HL-60 (cell line): ENCODE data around the gene OMG.

Experiments
- DNase-seq, 2 experiments: peaks; one replicate each; pipeline ENCODE4 v3.0.0-alpha.2; 2010 to 2020; ENCODE audit warnings: low read depth in 1 of 2, low spot score in 1 of 2
- H3K27ac ChIP-seq: fragments of 250-450 bp; sonication (Bioruptor Pico); replicated peaks from 2 replicates; pipeline ENCODE4 v1.5.1; 2020; ENCODE audit warnings: mild to moderate bottlenecking, moderate library complexity
- H3K27me3 ChIP-seq: fragments of 250-450 bp; sonication (Bioruptor Pico); 2 replicates; pipeline ENCODE4 v1.5.1; 2021; ENCODE audit warnings: mild to moderate bottlenecking, moderate library complexity; ENCODE audit not compliant: insufficient read depth, poor library complexity, severe bottlenecking
- H3K4me3 ChIP-seq: replicated peaks from 2 replicates; pipeline ENCODE4 v1.5.1; 2011; ENCODE audit warnings: mild to moderate bottlenecking, control low read depth, low read length; ENCODE audit not compliant: insufficient read depth
- GABPA ChIP-seq: IDR thresholded peaks from 2 replicates; pipeline ENCODE4 v1.6.1; 2012; ENCODE audit warnings: low read depth
- POLR2AphosphoS5 ChIP-seq: IDR thresholded peaks from 2 replicates; pipeline ENCODE4 v1.6.1; 2012; ENCODE audit warnings: low read depth
- SPI1 ChIP-seq: IDR thresholded peaks from 2 replicates; pipeline ENCODE4 v1.6.1; 2012; ENCODE audit warnings: low read depth, mild to moderate bottlenecking, borderline replicate concordance
- TF ChIP-seq, protein P1 (sequence below): IDR thresholded peaks from 2 replicates; pipeline ENCODE4 v1.6.1; 2012; ENCODE audit warnings: low read depth; ENCODE audit not compliant: insufficient replicate concordance
- TF ChIP-seq, protein P2 (sequence below): IDR thresholded peaks from one replicate; pipeline ENCODE4 v1.5.1; 2011; ENCODE audit warnings: low read length, control low read depth, inconsistent platforms; ENCODE audit not compliant: insufficient read depth

OMG gene

DNA sequence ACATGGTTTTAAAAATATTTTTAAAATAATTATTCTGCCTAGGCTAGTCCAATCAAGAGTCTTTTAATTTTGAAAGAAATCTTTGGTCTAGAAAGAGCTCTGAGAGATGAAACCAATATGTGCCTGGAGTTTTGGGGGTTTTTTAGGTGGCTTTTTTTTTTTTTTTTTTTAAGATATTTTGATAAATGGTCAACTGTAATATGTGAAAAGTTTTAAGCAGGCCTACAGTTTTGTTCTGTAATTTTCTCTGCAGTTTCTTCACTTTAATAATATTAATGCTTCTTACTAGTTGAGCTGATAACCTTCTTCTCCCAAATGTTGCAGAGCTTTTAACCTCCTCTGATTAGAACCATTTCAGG, 45.1 kb downstream of the OMG start:
- Histone ChIP-seq H3K27me3 (no peaks in the 10 kb centered on the region), H3K4me3 (no peak overlapping the region), H3K27ac (no peak overlapping the region)
- TF ChIP-seq POLR2AphosphoS5 (no peak), SPI1 (no peak), GABPA (no peak)
- TF ChIP-seq, protein P1, sequence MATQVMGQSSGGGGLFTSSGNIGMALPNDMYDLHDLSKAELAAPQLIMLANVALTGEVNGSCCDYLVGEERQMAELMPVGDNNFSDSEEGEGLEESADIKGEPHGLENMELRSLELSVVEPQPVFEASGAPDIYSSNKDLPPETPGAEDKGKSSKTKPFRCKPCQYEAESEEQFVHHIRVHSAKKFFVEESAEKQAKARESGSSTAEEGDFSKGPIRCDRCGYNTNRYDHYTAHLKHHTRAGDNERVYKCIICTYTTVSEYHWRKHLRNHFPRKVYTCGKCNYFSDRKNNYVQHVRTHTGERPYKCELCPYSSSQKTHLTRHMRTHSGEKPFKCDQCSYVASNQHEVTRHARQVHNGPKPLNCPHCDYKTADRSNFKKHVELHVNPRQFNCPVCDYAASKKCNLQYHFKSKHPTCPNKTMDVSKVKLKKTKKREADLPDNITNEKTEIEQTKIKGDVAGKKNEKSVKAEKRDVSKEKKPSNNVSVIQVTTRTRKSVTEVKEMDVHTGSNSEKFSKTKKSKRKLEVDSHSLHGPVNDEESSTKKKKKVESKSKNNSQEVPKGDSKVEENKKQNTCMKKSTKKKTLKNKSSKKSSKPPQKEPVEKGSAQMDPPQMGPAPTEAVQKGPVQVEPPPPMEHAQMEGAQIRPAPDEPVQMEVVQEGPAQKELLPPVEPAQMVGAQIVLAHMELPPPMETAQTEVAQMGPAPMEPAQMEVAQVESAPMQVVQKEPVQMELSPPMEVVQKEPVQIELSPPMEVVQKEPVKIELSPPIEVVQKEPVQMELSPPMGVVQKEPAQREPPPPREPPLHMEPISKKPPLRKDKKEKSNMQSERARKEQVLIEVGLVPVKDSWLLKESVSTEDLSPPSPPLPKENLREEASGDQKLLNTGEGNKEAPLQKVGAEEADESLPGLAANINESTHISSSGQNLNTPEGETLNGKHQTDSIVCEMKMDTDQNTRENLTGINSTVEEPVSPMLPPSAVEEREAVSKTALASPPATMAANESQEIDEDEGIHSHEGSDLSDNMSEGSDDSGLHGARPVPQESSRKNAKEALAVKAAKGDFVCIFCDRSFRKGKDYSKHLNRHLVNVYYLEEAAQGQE, result no peak
- TF ChIP-seq, protein P2, sequence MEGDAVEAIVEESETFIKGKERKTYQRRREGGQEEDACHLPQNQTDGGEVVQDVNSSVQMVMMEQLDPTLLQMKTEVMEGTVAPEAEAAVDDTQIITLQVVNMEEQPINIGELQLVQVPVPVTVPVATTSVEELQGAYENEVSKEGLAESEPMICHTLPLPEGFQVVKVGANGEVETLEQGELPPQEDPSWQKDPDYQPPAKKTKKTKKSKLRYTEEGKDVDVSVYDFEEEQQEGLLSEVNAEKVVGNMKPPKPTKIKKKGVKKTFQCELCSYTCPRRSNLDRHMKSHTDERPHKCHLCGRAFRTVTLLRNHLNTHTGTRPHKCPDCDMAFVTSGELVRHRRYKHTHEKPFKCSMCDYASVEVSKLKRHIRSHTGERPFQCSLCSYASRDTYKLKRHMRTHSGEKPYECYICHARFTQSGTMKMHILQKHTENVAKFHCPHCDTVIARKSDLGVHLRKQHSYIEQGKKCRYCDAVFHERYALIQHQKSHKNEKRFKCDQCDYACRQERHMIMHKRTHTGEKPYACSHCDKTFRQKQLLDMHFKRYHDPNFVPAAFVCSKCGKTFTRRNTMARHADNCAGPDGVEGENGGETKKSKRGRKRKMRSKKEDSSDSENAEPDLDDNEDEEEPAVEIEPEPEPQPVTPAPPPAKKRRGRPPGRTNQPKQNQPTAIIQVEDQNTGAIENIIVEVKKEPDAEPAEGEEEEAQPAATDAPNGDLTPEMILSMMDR, result no peak
- no peak for DNase-seq

DNA sequence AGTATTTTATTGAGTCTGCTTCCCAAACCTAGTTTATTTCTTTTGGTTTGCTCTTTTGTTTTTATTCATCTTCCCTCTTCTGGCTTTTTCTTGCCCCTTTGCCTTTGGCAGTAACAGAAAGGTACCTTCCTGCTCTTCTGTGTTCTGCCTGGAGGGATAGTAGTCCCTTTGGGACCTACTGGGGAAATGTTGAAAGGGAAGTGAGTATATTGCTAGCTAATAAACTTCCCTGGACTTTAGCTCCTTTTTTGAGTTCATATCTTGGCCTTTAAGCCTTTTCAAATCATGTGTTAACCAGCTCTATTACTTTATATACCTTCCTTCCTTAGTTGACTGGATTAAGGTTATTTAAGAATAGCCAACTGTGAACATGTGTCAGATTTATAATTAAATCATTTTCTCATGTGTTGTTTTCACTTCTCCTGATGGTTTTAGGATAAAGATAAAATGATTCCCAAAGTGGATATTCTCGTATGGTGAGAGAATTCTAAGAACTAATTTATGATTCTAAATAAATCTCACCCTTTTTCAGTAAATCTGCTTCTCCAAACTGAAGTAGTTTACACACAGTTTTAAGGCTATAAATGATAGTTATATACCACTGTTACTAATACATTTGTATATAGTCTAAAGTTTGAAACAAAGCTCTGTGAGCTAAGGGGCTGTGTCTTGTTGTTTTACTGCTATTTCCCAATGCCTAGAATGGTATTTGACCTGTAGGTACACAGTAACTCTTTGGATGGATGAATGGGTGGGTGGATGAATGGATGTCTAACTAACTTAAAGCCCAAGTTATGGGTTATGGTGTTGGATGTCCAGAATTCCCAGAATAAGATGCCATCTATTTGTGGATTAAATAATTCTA, 45.7 kb downstream of the OMG start:
- no peak for DNase-seq
- Histone ChIP-seq H3K27ac (no peak overlapping the region), H3K27me3 (no peaks in the 10 kb centered on the region), H3K4me3 (no peak overlapping the region)
- TF ChIP-seq GABPA, result no peak
- no peak for TF ChIP-seq SPI1
- TF ChIP-seq, protein P1, result no peak

DNA sequence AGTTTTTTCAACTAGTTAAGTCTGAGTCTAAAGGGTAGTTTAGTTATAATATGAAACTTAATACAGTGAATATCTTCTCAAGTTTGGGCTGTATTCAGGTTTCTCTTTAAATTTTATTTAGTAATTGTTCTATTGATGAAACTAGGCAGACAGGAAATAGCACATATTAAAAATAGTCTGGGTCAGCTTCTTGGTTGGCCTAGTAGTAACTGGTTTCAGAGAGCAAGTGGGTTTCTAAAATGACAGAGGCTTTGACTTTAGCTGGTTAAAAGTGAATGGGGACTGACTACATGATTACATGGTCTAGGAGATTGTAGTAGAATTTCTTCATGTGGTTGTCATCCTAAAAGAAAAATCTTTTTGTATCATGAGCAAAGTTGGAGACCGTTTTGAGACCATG, 46.8 kb downstream of the OMG start:
- TF ChIP-seq, protein P2, result no peak
- TF ChIP-seq, protein P1, result no peak
- no peak for TF ChIP-seq GABPA
- no peak for TF ChIP-seq POLR2AphosphoS5
- no peak for TF ChIP-seq SPI1
- H3K27ac ChIP-seq, result no peak overlapping the region
- no peak overlapping the region for H3K4me3 ChIP-seq
- no peaks in the 10 kb centered on the region for H3K27me3 ChIP-seq
- no peak for DNase-seq
